Astrocyte (in vitro differentiated cells and primary cell): ENCODE measurements around the gene IFT80.

Experiments
- EZH2 ChIP-seq: IDR thresholded peaks from 2 replicates; pipeline ENCODE4 v1.6.1; 2012; ENCODE audit warnings: mild to moderate bottlenecking, low read length, inconsistent platforms; ENCODE audit not compliant: insufficient read depth
- TF ChIP-seq, protein P1 (sequence below): IDR thresholded peaks from 2 replicates; pipeline ENCODE4 v1.5.1; 2011; ENCODE audit warnings: low read depth, mild to moderate bottlenecking, inconsistent platforms, low read length, moderate library complexity; ENCODE audit not compliant: insufficient read depth

DNA sequence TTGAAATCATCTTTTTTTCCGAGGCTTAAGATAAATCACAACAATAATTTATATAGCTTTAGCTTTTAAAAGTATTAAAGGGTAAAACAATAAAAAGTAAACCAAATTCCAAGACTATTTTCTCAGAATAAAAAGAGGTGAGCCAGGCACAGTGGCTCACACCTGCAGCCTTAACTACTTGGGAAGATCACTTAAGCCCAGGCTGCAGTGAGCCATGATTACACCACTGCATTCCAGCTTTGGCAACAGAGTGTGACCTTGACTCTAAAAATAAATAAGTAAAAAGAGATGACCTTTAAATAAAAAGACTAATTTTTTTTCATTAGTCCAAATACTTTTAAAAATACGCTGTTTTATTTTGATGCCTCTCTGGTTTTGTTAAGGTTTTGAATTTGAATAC, 119.4 kb downstream of the IFT80 start:
- TF ChIP-seq, protein P1, sequence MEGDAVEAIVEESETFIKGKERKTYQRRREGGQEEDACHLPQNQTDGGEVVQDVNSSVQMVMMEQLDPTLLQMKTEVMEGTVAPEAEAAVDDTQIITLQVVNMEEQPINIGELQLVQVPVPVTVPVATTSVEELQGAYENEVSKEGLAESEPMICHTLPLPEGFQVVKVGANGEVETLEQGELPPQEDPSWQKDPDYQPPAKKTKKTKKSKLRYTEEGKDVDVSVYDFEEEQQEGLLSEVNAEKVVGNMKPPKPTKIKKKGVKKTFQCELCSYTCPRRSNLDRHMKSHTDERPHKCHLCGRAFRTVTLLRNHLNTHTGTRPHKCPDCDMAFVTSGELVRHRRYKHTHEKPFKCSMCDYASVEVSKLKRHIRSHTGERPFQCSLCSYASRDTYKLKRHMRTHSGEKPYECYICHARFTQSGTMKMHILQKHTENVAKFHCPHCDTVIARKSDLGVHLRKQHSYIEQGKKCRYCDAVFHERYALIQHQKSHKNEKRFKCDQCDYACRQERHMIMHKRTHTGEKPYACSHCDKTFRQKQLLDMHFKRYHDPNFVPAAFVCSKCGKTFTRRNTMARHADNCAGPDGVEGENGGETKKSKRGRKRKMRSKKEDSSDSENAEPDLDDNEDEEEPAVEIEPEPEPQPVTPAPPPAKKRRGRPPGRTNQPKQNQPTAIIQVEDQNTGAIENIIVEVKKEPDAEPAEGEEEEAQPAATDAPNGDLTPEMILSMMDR, result no peak
- no peak for TF ChIP-seq EZH2
